ENCODE measurements around the gene DEFB132.

The DEFB132 gene

GRCh38 chr20:297098-297924 lies 39.8 kb downstream of the DEFB132 start, which contains the start of gene ZCCHC3:
Gene ZCCHC3 (plus strand): TSS chr20:297570. CDS start chr20:297587, 17 bp downstream.
- peak within 1 kb of the TSS; percentile 72 for H3K4me3 ChIP-seq (ENCODE audit: low read depth, low read length)
- TF ChIP-seq CTCF (IDR thresholded peaks at IDR 0.05; ENCODE audit: borderline replicate concordance, insufficient read depth, low read depth, low read length) = peak; percentile 29; the same call in 1 of the 2 replicates

- H3K4me3 ChIP-seq (ENCODE audit: low read depth, low read length) = peak overlapping the region; percentile 72
- no peak for TF ChIP-seq CTCF (IDR thresholded peaks at IDR 0.05; ENCODE audit: borderline replicate concordance, insufficient read depth, low read depth, low read length)
Measured at GRCh38 chr20:297925-298775, 40.6 kb downstream of the DEFB132 start.

- TF ChIP-seq CTCF (IDR thresholded peaks at IDR 0.05; ENCODE audit: borderline replicate concordance, insufficient read depth, low read depth, low read length) = no peak
- peak overlapping the region; percentile 72 for H3K4me3 ChIP-seq (ENCODE audit: low read depth, low read length)
Measured at GRCh38 chr20:298776-299391, 41.4 kb downstream of the DEFB132 start.

GRCh38 chr20:300345-300990 lies 42.9 kb downstream of the DEFB132 start:
- no peak for TF ChIP-seq CTCF (IDR thresholded peaks at IDR 0.05; ENCODE audit: borderline replicate concordance, insufficient read depth, low read depth, low read length)
- H3K4me3 ChIP-seq (ENCODE audit: low read depth, low read length) = no peak overlapping the region

- no peak for TF ChIP-seq CTCF (IDR thresholded peaks at IDR 0.05; ENCODE audit: borderline replicate concordance, insufficient read depth, low read depth, low read length)
- H3K4me3 ChIP-seq (ENCODE audit: low read depth, low read length) = no peak overlapping the region
Measured at GRCh38 chr20:301886-302848, 44.6 kb downstream of the DEFB132 start.

GRCh38 chr20:305745-306144 lies 48.2 kb downstream of the DEFB132 start:
- no peak overlapping the region for H3K4me3 ChIP-seq (ENCODE audit: low read depth, low read length)
- no peak for TF ChIP-seq CTCF (IDR thresholded peaks at IDR 0.05; ENCODE audit: borderline replicate concordance, insufficient read depth, low read depth, low read length)
